GM13976 (cell line): ENCODE measurements around the gene UBE3B.

Experiments
- DNase-seq: peaks from one replicate; pipeline ENCODE4 v3.0.0; 2012; ENCODE audit warnings: low spot score
- CTCF ChIP-seq: IDR thresholded peaks from 2 replicates; pipeline ENCODE4 v1.5.1; 2012; ENCODE audit warnings: borderline replicate concordance, mild to moderate bottlenecking; ENCODE audit not compliant: insufficient read depth; ENCODE audit errors: extremely low read depth, missing control alignments, control extremely low read depth
- in situ Hi-C: fragments of 300-500 bp; cut with MboI; formaldehyde crosslinking; loops from one replicate; pipeline ENCODE4 v1.12.0; 2022; ENCODE audit warnings: low sequenced_read_pairs, mixed read lengths, inconsistent platforms; ENCODE audit not compliant: unreplicated experiment

Gene UBE3B

GRCh38 chr12:109572506-109572845 lies 95.0 kb downstream of the UBE3B start:
- TF ChIP-seq CTCF, result no peak
- in situ Hi-C loops, result no loop called here
- no peak for DNase-seq

- peak; percentile 99 for DNase-seq
- in situ Hi-C loops, result no loop called here
- no peak for TF ChIP-seq CTCF
Measured at GRCh38 chr12:109573029-109573913, 95.8 kb downstream of the UBE3B start, which contains the start of the genes MMAB and MVK. MMAB (minus strand) TSS chr12:109573504; CDS start chr12:109573480, 24 bp downstream. MVK (plus strand) TSS chr12:109573794; CDS start chr12:109574823, 1,029 bp downstream.

- DNase-seq, result no peak
- no peak for TF ChIP-seq CTCF
- in situ Hi-C loops, result no loop called here
Measured at GRCh38 chr12:109573914-109574244, 96.4 kb downstream of the UBE3B start.

- in situ Hi-C loops, result no loop called here
Measured at GRCh38 chr12:109575683-109576082, 98.2 kb downstream of the UBE3B start.

GRCh38 chr12:109577311-109577710 lies 99.9 kb downstream of the UBE3B start:
- in situ Hi-C loops, result no loop called here
- no peak for DNase-seq
- TF ChIP-seq CTCF, result no peak

More at GRCh38 chr12:109575683-109576082, 98.2 kb downstream of the UBE3B start:
- no peak for TF ChIP-seq CTCF
- no peak for DNase-seq

- no peak for TF ChIP-seq CTCF
- in situ Hi-C loops, result no loop called here
Measured at GRCh38 chr12:109578330-109578927, 101.0 kb downstream of the UBE3B start.

More at GRCh38 chr12:109578330-109578927, 101.0 kb downstream of the UBE3B start:
- DNase-seq, result no peak
